ENCODE results near the gene SCD. TPM values are rescaled to one million over a fixed set of nuclear protein-coding genes. Genes with fewer than 3 reads are reported as not detected.
A peak's percentile ranks its signal among the peaks of the same experiment; 100 is the strongest.

The SCD gene
- total and polyA plus RNA-seq, 9 of the 15 experiments (the other 6 are each of a cell fraction or from before 2014, with no cell fraction given): 114 to 486 (median 188) TPM

DNA sequence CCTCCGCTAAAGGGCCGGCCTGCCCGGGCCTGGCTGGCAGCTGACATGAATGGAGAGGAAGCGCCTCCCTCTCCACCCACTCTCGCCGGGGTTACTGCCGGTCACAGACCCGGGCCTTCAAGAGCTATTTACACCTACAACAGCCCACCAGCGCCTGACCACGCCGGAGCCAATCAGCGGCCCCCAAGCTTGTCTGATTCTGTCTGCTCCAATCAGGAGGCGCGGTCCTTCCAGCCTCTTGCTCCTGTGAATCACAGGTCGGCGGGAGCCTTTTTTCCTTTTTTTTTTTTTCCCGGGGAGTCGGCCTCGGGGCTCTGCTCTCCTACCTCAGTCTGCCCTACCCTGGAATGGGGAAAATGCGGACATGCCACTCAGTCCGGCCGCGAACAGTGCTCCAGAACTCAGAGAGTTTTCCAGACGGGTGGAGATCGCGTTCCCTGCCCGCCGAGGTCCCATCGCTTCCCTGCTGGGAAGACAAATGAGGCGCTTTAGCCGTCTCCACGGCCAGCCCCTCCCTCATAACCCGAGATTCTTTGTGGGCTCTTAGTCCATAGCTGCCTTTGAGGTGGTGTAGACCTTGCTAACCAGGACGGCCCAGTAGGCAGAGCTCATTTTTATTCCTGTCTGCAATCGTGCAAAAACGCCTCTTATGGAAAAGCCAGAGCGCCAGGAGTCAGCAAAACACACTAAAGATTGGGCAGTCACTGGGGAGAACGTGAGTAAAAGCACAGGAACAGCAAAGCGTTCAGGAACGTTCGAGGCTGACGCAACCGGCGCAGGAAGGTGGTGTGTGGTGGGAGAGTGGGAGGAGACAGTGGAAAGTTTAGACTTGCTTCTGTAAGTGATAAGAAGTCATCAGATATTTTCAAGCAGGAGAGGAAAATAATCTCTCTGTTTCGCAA is 26.5 kb downstream of the SCD start (continued):
- TF ChIP-seq, protein P1, sequence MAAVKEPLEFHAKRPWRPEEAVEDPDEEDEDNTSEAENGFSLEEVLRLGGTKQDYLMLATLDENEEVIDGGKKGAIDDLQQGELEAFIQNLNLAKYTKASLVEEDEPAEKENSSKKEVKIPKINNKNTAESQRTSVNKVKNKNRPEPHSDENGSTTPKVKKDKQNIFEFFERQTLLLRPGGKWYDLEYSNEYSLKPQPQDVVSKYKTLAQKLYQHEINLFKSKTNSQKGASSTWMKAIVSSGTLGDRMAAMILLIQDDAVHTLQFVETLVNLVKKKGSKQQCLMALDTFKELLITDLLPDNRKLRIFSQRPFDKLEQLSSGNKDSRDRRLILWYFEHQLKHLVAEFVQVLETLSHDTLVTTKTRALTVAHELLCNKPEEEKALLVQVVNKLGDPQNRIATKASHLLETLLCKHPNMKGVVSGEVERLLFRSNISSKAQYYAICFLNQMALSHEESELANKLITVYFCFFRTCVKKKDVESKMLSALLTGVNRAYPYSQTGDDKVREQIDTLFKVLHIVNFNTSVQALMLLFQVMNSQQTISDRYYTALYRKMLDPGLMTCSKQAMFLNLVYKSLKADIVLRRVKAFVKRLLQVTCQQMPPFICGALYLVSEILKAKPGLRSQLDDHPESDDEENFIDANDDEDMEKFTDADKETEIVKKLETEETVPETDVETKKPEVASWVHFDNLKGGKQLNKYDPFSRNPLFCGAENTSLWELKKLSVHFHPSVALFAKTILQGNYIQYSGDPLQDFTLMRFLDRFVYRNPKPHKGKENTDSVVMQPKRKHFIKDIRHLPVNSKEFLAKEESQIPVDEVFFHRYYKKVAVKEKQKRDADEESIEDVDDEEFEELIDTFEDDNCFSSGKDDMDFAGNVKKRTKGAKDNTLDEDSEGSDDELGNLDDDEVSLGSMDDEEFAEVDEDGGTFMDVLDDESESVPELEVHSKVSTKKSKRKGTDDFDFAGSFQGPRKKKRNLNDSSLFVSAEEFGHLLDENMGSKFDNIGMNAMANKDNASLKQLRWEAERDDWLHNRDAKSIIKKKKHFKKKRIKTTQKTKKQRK (IDR thresholded peaks at IDR 0.05; ENCODE audit: borderline replicate concordance, low read depth, low read length): no peak
- TF ChIP-seq ELF2 (CRISPR knock-in tag; IDR thresholded peaks at IDR 0.05) (no peak), KDM5B (IDR thresholded peaks at IDR 0.05; ENCODE audit: insufficient replicate concordance, low read depth, low read length) (peak; percentile 81), SAFB (IDR thresholded peaks at IDR 0.05; ENCODE audit: borderline replicate concordance, low read depth, low read length) (no peak), PBX2 (CRISPR knock-in tag; IDR thresholded peaks at IDR 0.05; ENCODE audit: low read depth) (no peak), PBX2 (tag; conservative IDR thresholded peaks at IDR 0.05; ENCODE audit: low read depth) (no peak), EZH2 (IDR thresholded peaks at IDR 0.05; ENCODE audit: borderline replicate concordance, low read depth, low read length) (no peak), U2AF1 (optimal IDR thresholded peaks at IDR 0.05; ENCODE audit: low read depth, low read length) (no peak), NFE2 (IDR thresholded peaks at IDR 0.05; ENCODE audit: low read depth) (no peak), MLX (CRISPR knock-in tag; conservative IDR thresholded peaks at IDR 0.05) (no peak), RFX5 (IDR thresholded peaks at IDR 0.05; ENCODE audit: low read depth, low read length) (no peak), DIDO1 (tag; IDR thresholded peaks at IDR 0.05; ENCODE audit: low read depth) (no peak), SMC3 (conservative IDR thresholded peaks at IDR 0.05; ENCODE audit: insufficient read depth, low read depth, low read length) (no peak), FIP1L1 (IDR thresholded peaks at IDR 0.05; ENCODE audit: low read depth, low read length, poor library complexity, severe bottlenecking) (no peak), FOXP1 (CRISPR knock-in tag; IDR thresholded peaks at IDR 0.05) (0 out of 2 replicates have a peak, but pooled peaks have one; percentile 29), LARP7 (IDR thresholded peaks at IDR 0.05) (no peak)
- TF ChIP-seq, protein P2, sequence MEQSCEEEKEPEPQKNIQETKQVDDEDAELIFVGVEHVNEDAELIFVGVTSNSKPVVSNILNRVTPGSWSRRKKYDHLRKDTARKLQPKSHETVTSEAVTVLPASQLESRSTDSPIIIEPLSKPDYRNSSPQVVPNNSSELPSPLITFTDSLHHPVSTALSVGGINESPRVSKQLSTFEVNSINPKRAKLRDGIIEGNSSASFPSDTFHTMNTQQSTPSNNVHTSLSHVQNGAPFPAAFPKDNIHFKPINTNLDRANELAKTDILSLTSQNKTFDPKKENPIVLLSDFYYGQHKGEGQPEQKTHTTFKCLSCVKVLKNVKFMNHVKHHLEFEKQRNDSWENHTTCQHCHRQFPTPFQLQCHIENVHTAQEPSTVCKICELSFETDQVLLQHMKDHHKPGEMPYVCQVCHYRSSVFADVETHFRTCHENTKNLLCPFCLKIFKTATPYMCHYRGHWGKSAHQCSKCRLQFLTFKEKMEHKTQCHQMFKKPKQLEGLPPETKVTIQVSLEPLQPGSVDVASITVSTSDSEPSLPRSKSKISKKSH (CRISPR knock-in tag; IDR thresholded peaks at IDR 0.05): no peak
